Urinary bladder (tissue), 4 donors: Measurements from ENCODE around the gene MXD1. TPM values are rescaled to one million over a fixed set of nuclear protein-coding genes. Genes with fewer than 3 reads are reported as not detected.

ENCODE experiments used
- DNase-seq: peaks from one replicate; pipeline ENCODE4 v3.0.0-alpha.2; 2015; ENCODE audit errors: extremely low spot score
- H3K27ac ChIP-seq: one replicate; pipeline ENCODE4 v1.5.1; 2013; ENCODE audit warnings: low read depth, mild to moderate bottlenecking, moderate library complexity
- H3K36me3 ChIP-seq: one replicate; pipeline ENCODE4 v1.6.1; 2013; ENCODE audit warnings: mild to moderate bottlenecking, moderate library complexity; ENCODE audit not compliant: insufficient read depth
- H3K4me1 ChIP-seq: one replicate; pipeline ENCODE4 v1.6.1; 2013; ENCODE audit warnings: mild to moderate bottlenecking, moderate library complexity; ENCODE audit not compliant: insufficient read depth
- H3K4me3 ChIP-seq: one replicate; pipeline ENCODE4 v1.5.1; 2013; ENCODE audit warnings: low read depth, low read length
- WGBS: extraction: QIAGEN DNeasy Blood & Tissue Kit; methylation state at CpG from one replicate; pipeline ENCODE4 v1.1.7; 2013; 5-methylcytosine and 5-hydroxymethylcytosine counted together
- polyA plus RNA-seq: library from polyadenylated mRNA; stranded (reverse); fragments of 200-250 nt; gene quantifications from one replicate; pipeline ENCODE4 v1.2.3, GENCODE V29; 2013
- total RNA-seq: library from RNA; depleted of rRNA; stranded (reverse); fragments of >200 nt; gene quantifications from one replicate; pipeline ENCODE4 v1.2.3, GENCODE V29; 2014
- donor health status: healthy with polysubstance abuse.
- donor health status: healthy.

The MXD1 gene
- total and polyA plus RNA-seq, 2 donors, result 6.5 to 10.2 TPM

DNA sequence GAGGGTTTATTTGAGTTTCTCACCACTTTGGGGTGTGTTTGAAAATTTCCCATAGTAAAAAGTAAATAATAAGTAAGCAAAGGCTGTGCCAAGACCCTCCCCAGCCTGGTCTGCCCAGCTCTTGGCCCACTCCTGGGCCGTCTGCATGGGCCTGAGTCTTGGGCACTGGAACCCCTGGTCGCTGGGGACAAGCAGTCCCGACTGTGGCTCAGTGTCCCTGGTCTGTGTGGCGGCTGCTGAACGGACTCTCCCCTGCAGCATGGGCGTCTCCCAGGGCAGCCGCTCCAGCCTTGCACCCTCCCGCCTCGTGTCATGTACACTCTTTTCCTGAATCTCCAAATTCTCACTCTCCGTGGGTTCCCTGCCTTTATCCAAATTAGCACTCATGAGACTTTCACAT lies 53.7 kb downstream of the MXD1 start:
- no peaks in the 10 kb centered on the region for H3K36me3 ChIP-seq
- no peak overlapping the region for H3K27ac ChIP-seq
- 85% methylated on average over 10 of the region's 10 CpGs for WGBS
- no peaks in the 10 kb centered on the region for H3K4me1 ChIP-seq
- H3K4me3 ChIP-seq, result no peak overlapping the region
- no peak for DNase-seq

DNA sequence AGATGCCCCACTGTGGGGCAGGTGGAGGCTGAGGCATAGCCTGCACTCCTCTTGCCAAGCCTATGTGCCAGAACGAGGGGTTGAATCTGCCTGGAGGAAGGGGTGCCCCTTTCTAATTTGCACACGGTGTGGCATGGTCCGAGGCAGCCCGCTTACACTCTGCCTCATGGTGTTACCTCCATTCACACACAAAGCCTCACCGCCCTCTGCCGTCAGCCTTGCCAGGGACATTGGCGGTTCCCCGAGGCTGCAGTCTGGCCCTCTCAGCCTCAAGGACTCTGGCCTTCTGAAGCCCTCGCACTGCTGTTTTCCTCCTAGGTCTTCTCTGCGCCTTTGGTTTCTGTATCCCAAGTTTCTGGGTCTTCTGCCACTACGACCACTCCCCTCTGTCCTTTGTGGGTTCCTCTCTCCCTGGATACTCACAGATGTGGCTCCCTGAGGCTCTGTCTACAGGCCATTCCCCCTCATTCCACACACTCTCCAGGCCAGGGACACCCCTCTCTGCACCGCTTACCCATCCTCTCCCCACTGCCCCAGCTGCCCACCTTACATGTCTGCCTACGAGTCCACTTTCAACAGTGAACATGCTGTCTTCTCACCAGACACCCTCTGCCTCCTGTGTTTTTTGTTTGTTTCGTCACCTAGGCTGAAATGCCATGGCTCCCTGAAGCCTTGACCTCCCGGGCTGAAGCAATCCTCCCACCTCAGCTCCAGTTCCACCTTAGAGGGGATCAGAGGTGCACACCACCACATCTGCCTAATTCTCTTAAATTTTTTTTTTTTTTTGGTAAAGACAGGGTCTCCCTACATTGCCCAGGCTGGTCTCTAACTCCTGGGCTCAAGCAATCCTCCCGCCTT lies 54.4 kb downstream of the MXD1 start:
- DNase-seq, result no peak
- no peak overlapping the region for H3K4me3 ChIP-seq
- no peaks in the 10 kb centered on the region for H3K4me1 ChIP-seq
- WGBS, result 82% methylated on average over 16 of the region's 16 CpGs
- H3K36me3 ChIP-seq, result no peaks in the 10 kb centered on the region
- no peak overlapping the region for H3K27ac ChIP-seq

DNA sequence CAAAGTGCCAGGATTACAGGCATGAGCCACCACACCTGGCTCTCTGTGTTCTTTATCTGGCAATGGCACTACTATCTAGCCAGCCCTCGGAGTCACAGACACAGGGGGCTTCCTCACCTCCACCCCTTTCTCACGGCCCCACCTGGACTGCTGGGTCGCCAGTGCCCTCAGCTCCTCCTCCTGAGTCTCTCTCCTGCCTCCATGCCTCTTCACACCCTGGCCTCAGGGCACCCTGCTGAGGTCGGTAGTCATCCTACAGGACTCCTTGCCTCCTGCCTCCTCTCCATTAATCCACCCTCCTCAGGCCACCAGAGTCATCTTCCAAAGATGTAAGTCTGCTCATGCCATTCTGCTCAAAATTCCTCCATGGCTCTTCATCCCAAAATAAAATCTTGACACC lies 55.1 kb downstream of the MXD1 start:
- no peaks in the 10 kb centered on the region for H3K36me3 ChIP-seq
- H3K27ac ChIP-seq, result no peak overlapping the region
- WGBS, result 72% methylated on average over 4 of the region's 4 CpGs
- no peak overlapping the region for H3K4me3 ChIP-seq
- no peak for DNase-seq
- no peaks in the 10 kb centered on the region for H3K4me1 ChIP-seq

DNA sequence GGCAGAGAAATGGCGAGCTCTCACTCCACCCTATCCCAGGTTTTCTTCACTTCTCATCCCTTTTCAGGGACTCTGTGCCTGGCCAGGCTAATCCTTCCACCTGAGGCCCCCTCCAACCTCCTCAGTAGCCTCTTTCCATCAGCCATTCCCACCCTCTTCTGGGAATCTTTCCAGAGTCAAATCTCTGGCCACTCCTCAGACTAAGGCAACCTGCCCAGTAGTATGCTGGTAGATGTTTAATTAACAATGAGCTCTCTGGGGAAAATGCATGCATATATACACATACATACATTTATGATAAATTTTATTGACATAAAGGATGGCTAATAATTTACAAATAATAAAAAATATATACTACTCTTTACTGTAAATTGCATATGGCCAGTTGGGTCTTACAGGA lies 57.9 kb downstream of the MXD1 start:
- WGBS, result 88% methylated on average over 1 of the region's 1 CpG
- DNase-seq, result no peak
- H3K4me1 ChIP-seq, result no peaks in the 10 kb centered on the region
- H3K4me3 ChIP-seq, result no peak overlapping the region
- H3K36me3 ChIP-seq, result no peaks in the 10 kb centered on the region
- H3K27ac ChIP-seq, result no peak overlapping the region

DNA sequence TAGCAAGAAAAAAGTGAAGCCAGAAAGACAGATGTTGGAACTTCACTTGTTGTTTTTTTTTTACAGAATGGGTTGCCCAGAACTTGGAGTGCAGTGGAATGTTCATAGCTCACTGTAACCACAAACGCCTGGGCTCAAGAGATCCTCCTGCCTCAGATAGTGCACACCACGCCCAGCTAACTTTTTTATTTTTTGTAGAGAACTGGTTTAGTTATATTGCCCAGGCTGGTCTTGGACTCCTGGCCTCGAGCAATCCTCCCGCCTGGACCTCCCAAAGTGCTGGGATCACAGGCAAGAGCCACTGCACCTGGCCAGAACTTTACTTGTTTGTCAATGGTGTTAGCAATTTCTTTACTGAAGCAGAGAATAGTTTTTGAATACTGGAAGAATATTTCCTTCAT lies 58.4 kb downstream of the MXD1 start:
- no peak overlapping the region for H3K27ac ChIP-seq
- no peak for DNase-seq
- 53% methylated on average over 4 of the region's 4 CpGs for WGBS
- no peak overlapping the region for H3K4me3 ChIP-seq
- H3K4me1 ChIP-seq, result no peaks in the 10 kb centered on the region
- H3K36me3 ChIP-seq, result no peaks in the 10 kb centered on the region

DNA sequence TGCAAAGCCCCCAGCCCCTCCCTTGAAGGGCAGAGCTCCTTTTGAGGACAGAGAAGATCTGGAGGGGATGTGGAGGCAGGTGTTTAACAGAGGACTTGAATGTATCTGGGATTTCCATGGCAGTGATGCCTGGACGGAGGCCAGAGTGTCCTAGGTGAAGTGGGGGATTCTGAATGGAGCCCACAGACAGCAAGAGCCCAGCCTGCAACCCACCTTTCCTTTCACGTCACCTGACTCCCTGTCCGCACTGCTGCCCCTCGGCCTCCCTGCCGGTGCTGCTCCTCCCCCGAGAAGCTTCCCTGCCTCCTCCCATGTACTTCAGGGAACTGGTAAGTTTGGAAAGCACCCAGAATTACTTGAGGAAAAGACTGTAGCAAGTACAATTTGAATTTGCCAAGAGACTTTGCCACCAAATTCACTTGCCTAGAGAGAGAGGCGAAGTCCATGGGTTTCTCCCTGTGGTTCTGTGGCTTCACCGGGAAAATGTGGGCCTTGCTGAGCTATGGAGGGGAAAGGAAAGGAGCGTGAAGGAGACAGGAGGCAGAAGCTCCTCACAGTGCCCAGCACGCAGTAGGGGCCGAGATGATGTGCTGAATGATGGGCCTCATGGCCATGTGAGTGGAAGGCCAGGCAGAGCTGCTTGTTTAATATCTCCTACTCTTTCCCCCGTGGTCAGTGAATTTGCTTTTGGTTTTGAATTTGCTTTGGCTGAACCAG lies 60.4 kb downstream of the MXD1 start:
- no peak for DNase-seq
- H3K4me3 ChIP-seq, result no peak overlapping the region
- no peaks in the 10 kb centered on the region for H3K36me3 ChIP-seq
- H3K4me1 ChIP-seq, result no peaks in the 10 kb centered on the region
- H3K27ac ChIP-seq, result no peak overlapping the region
- WGBS, result 86% methylated on average over 12 of the region's 12 CpGs

DNA sequence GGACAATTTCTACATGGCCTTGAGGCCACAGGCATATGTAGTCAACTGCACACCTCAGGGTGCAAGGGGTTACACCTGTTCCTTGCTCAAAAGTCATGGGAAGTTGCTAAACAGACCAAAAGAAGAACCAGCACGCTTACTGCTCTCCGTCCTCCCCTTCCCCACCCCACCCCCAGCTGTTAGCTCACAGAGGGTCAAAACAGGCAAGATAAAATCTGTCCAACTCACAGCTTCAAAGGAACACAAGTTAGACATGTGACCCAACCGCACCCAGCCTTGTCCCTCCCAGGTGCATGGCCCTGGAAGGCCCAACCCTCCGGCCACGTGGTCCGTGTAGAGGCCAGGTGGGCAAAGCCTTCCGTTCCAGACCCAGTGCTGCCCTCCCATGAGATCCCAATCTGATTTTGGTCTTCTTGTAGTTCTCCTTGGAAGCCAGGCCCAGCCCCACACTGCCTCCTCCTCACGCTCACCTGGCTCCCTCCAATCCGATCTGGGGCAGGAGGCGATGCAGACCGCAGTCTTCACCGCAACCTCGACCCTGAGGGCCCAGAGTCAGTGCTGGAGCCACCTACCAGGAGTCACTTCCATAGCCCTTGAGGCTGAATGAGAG lies 61.0 kb downstream of the MXD1 start:
- no peak for DNase-seq
- WGBS, result 82% methylated on average over 13 of the region's 13 CpGs
- no peak overlapping the region for H3K27ac ChIP-seq
- H3K4me3 ChIP-seq, result no peak overlapping the region
- H3K36me3 ChIP-seq, result no peaks in the 10 kb centered on the region
- no peaks in the 10 kb centered on the region for H3K4me1 ChIP-seq

DNA sequence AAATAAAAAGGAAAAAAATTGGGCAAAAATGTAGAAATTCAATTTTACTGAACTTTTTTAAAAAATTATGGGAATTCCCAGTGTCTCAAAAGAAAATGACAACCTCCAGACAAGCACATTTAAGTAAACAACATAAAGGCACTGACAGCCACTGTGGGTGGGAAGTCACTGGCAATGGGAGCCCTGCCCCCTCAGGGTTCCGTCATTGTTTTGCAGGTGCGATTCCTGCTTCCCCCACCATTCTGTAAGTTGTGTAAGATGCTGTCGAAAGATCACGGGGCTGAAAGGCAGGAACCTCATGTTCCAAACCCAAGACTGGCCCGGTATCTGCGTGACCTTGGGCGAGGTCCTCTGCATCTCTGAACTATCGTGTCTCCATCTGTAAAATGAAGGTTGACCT lies 62.3 kb downstream of the MXD1 start:
- WGBS, result 91% methylated on average over 8 of the region's 8 CpGs
- H3K27ac ChIP-seq, result no peak overlapping the region
- DNase-seq, result no peak

DNA sequence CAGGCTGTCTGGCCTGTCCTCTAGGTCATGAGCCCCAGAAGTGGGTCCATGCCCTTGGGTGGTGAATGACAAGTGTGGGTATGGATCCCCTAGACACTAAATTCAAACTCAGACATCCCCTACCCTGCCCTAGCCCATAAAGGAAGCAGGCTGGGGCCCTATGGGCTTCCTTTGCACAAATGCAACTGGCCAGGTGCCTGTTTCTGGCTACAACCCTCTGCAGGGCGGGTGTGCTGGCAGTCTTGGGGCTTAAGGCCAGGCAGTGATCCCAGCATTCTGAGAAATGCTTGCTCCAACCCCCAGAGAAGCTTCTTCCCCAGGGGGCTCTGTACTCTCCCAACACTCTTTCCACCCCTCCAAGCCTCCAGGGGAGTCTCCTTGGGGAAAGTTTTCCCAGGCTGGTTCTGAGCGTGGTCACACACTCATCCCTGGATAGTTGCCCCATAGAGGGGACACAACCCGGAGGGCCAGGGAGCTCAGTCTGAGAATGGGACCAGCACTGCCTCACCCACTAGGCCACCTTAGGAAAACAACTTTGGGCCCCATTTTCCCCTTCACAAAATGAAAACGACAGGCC lies 63.1 kb downstream of the MXD1 start:
- Histone ChIP-seq H3K36me3 (no peaks in the 10 kb centered on the region), H3K4me3 (no peak overlapping the region), H3K4me1 (no peaks in the 10 kb centered on the region), H3K27ac (no peak overlapping the region)
- no peak for DNase-seq
- WGBS, result 75% methylated on average over 4 of the region's 4 CpGs

More for the DNA sequence above, 62.3 kb downstream of the MXD1 start:
- H3K4me3 ChIP-seq, result no peak overlapping the region
- H3K36me3 ChIP-seq, result no peaks in the 10 kb centered on the region
- no peaks in the 10 kb centered on the region for H3K4me1 ChIP-seq

DNA sequence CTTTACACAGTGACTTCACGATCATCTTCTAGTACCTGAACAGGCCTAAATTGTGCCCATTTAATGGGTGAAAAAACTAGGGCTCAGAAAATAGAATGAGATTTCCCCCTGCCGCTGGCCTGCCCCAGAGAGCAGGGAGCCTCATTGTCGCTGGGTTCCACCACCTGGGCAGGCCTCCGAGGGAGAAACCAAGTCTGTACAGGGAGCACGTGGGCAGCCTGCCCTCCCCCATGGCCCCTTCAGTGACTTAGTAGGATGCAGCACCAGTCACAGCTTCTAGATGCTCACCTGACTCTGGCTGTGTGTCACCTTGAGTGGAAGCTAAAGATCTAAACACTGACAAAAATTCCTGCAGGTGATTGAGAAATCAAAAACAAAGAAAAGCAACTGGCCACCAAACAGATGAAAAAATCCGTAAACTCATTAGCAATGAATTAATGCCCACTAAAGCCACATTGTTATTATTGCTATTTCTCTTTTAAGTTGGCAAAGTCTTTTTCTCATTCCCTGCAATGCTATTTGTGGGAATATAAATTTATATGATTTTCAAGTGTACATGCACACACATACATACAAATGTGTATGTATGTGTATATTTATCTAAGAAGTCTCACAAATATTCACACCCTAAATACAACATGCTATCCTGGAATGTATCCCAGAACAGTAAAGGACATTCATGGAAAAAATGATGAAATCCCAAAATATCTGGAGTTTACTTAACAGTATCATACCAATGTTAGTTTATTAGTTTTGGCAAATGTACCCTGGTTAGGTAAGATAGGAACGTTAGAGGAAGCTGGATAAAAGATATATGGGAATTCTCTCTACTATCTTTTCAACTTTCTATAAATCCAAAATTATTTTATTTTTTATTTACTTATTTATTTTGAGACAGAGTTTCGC lies 65.2 kb downstream of the MXD1 start:
- H3K4me1 ChIP-seq, result no peaks in the 10 kb centered on the region
- H3K36me3 ChIP-seq, result no peaks in the 10 kb centered on the region
- H3K27ac ChIP-seq, result no peak overlapping the region
- no peak for DNase-seq
- H3K4me3 ChIP-seq, result no peak overlapping the region
- WGBS, result 80% methylated on average over 8 of the region's 8 CpGs

DNA sequence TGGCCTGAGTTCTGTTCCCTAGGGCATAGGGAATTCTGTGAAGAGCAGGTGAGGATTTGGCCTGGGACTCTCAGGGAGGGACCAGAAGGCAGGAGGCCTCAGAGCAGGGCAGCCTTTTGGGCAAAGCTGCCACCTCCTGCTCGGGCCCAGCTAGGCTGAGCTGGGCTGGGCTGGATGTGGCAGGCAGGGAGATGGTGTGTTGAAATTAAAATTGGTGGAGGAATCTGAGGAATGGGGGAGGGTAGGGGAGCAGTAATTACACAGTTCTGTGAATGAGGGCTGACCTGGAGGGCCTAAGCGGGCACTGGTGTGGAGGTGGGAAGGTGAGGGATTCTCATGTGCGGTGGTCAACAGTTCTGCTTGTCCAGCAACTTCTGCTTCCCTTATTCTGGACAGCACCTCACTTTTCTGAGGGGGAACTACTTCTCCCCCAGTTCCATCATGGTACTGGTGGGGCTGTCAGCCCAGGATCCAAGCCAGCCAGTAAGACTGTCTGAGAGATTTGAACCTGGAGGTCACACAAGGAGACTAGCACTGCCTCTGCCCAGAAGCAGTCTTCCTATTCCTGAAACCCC lies 68.6 kb downstream of the MXD1 start:
- 71% methylated on average over 3 of the region's 3 CpGs for WGBS
- Histone ChIP-seq H3K4me1 (no peaks in the 10 kb centered on the region), H3K36me3 (no peaks in the 10 kb centered on the region), H3K27ac (no peak overlapping the region), H3K4me3 (no peak overlapping the region)
- no peak for DNase-seq

DNA sequence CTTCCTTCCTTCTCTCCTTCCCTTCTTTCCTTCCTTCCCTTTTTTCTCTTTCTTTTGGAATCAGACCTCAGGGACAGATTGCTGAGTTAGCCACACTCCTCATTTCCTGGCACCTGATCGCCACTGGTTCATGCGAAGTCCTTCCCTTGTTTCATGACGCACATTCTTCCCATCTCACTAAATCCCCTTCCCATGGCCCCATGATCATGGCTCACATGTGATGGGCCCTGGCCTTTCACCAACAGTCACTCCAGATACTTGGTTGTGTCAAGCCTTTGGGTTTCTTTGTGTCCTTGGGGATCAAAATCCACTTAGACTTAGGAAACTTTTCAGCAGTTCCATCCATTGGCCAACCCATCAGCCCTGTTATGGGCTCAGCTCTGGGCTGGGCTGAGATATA lies 70.3 kb downstream of the MXD1 start:
- Histone ChIP-seq H3K27ac (no peak overlapping the region), H3K36me3 (no peaks in the 10 kb centered on the region), H3K4me3 (no peak overlapping the region), H3K4me1 (no peaks in the 10 kb centered on the region)
- DNase-seq, result no peak
- 97% methylated on average over 3 of the region's 3 CpGs for WGBS

DNA sequence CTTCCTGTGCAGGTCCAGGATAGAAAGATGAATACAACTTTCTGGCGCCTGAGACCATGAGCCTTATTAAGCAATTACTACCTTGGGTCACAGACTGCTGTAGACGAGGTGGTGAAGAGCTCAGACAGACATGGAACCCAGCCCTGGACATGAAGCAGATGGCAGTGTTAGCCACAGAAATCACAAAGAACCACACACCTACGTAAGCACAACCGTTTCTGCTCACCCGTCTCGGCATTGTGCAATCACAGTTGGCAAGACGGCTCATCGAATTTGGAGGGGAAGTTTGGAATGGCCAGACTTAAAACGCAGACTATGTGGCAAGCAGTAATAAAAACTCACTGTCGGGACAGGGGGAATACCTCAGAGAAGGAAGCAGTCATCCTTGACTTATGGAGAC lies 70.8 kb downstream of the MXD1 start:
- 79% methylated on average over 10 of the region's 10 CpGs for WGBS
- no peak for DNase-seq
- no peaks in the 10 kb centered on the region for H3K4me1 ChIP-seq
- no peak overlapping the region for H3K27ac ChIP-seq
- no peak overlapping the region for H3K4me3 ChIP-seq
- H3K36me3 ChIP-seq, result no peaks in the 10 kb centered on the region
